Gastrocnemius medialis (tissue), 4 donors: ENCODE measurements around the gene GRID1. TPM values are rescaled to one million over a fixed set of nuclear protein-coding genes. Genes with fewer than 3 reads are reported as not detected.

Source experiments
- ATAC-seq, 2 donors: fragments of 150-250 bp; one replicate each; pipeline ENCODE4 v1.9.1; 2016
- DNase-seq, 2 donors: peaks; one replicate each; pipeline ENCODE4 v3.0.0-alpha.2; 2019
- H3K27ac ChIP-seq, 4 donors: fragments of 200-600 bp; sonication (generic); 1 replicate in 1 of 4; 2 replicates in 3 of 4; pipeline ENCODE4 v1.5.1; 2016 to 2018; ENCODE audit warnings: mild to moderate bottlenecking in 2 of 4, moderate library complexity in 1 of 4
- H3K27me3 ChIP-seq, 3 donors: fragments of 200-600 bp; sonication (generic) in 2 of 3; 1 replicate in 1 of 3; 2 replicates in 2 of 3; pipeline versions ENCODE4 v1.5.1 to v1.6.0; 2016 to 2019; ENCODE audit warnings: mild to moderate bottlenecking in 1 of 3, moderate library complexity in 1 of 3
- H3K36me3 ChIP-seq, 2 donors: fragments of 200-600 bp; sonication (generic) in 1 of 2; one replicate each; pipeline ENCODE4 v1.5.1; 2017 to 2018
- H3K4me1 ChIP-seq, 2 donors: fragments of 200-600 bp; sonication (generic) in 1 of 2; one replicate each; pipeline ENCODE4 v1.5.1; 2016 to 2017; ENCODE audit warnings: mild to moderate bottlenecking in 2 of 2
- H3K4me3 ChIP-seq, 4 donors: fragments of 200-600 bp; sonication (generic) in 3 of 4; 1 replicate in 1 of 4; 2 replicates in 3 of 4; pipeline ENCODE4 v1.5.1; 2016 to 2019; ENCODE audit warnings: mild to moderate bottlenecking in 2 of 4
- H3K9me3 ChIP-seq, 3 donors: fragments of 200-600 bp; sonication (generic) in 2 of 3; 1 replicate in 1 of 3; 2 replicates in 2 of 3; pipeline ENCODE4 v1.5.1; 2016 to 2019
- POLR2A ChIP-seq, 2 donors: fragments of 450-650 bp; IDR thresholded peaks; one replicate each; pipeline ENCODE4 v1.6.1; 2017; ENCODE audit warnings: antibody characterized with exemption in 2 of 2, mild to moderate bottlenecking in 2 of 2, moderate library complexity in 2 of 2
- in situ Hi-C, 4 donors: fragments of 200-750 bp; cut with MboI; loops; one replicate each; pipeline versions ENCODE4 v1.15.0 to v1.8.0; 2017; ENCODE audit warnings: low sequenced_read_pairs in 4 of 4
- intact Hi-C: fragments of 100-400 bp; cut with DNase I; formaldehyde crosslinking; loops from one replicate; pipeline ENCODE4 v1.15.1; 2023; ENCODE audit warnings: low total_unique reads
- total RNA-seq, 4 donors: library from RNA; depleted of rRNA; stranded (reverse); fragments of >200 nt; gene quantifications; one replicate each; pipeline versions ENCODE4 v1.1.0 to v1.2.3, GENCODE V29; 2016
- TF ChIP-seq, protein P1 (sequence below), 5 experiments: fragments of 450-650 bp in 3 of 5; fragments of 200-600 bp in 2 of 5; sonication (generic) in 2 of 5; IDR thresholded peaks in 4 of 5; conservative IDR thresholded peaks in 1 of 5; 1 replicate in 4 of 5; 2 replicates in 1 of 5; pipeline ENCODE4 v1.5.1; 2016 to 2019; ENCODE audit warnings: antibody characterized with exemption in 5 of 5, mild to moderate bottlenecking in 3 of 5, moderate library complexity in 3 of 5

The GRID1 gene
- total RNA-seq, 4 donors from 2014 or later: 0.17 to 1.4 (median 0.79) TPM

DNA sequence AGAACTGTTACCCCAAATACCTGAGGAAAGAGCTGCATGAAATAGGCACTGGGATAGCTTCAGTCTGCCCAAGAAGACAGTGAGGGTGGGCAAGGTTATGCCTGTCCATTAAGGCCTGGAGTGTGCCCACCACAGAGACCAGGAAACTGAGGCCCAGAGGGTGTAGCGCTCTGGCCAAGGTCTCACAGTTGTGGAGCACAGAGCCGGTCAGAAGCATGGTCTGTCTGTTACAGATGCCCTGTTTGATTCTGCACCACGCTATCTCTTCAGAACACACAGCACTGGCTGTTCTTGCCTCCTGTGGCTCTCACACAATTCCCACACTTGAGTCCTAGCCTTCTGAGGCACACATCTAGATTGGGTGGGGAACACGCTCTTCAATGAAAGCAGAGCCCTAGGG, 261.4 kb downstream of the GRID1 start:
- Histone ChIP-seq H3K4me3 (no peak overlapping the region), H3K27me3 (no peaks in the 10 kb centered on the region), H3K9me3 (no peaks in the 10 kb centered on the region), H3K4me1 (no peaks in the 10 kb centered on the region), H3K36me3 (no peaks in the 10 kb centered on the region), H3K27ac (no peak overlapping the region)
- no peak for ATAC-seq
- TF ChIP-seq, protein P1, sequence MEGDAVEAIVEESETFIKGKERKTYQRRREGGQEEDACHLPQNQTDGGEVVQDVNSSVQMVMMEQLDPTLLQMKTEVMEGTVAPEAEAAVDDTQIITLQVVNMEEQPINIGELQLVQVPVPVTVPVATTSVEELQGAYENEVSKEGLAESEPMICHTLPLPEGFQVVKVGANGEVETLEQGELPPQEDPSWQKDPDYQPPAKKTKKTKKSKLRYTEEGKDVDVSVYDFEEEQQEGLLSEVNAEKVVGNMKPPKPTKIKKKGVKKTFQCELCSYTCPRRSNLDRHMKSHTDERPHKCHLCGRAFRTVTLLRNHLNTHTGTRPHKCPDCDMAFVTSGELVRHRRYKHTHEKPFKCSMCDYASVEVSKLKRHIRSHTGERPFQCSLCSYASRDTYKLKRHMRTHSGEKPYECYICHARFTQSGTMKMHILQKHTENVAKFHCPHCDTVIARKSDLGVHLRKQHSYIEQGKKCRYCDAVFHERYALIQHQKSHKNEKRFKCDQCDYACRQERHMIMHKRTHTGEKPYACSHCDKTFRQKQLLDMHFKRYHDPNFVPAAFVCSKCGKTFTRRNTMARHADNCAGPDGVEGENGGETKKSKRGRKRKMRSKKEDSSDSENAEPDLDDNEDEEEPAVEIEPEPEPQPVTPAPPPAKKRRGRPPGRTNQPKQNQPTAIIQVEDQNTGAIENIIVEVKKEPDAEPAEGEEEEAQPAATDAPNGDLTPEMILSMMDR (IDR thresholded peaks at IDR 0.05 in 4 of 5, conservative IDR thresholded peaks at IDR 0.05 in 1 of 5): no peak
- no peak for TF ChIP-seq POLR2A (IDR thresholded peaks at IDR 0.05)
- intact Hi-C loops: no loop called here
- in situ Hi-C loops: no loop called here
- no peak for DNase-seq

DNA sequence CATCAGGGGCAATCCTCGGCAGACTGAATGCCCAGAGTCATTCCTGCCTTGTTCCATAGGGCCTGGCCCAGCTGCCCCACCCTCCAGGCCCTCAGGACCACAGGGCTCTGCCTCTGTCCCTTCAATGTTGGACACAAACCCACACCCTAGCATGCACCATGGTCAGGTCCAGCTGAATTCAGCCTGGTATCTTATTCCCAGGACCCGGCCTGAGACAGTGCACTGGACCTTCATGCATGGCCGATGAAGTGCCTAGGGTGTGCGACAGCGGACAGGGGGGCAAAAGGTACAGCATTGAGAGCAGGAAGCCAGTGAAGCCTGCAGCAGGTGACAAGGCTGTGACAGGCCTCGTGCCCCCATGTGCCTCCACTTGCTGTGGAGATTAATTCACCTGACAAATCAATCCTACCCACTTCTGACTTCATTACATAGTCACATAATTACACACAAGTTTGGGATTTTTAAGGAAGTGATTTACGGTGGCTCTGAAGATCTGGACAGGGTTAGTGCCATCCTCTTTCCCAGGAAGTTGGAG, 261.9 kb downstream of the GRID1 start:
- no peaks in the 10 kb centered on the region for H3K27me3 ChIP-seq
- ATAC-seq (no peak), DNase-seq (no peak)
- TF ChIP-seq, protein P1 (IDR thresholded peaks at IDR 0.05 in 4 of 5, conservative IDR thresholded peaks at IDR 0.05 in 1 of 5): no peak
- no peak for TF ChIP-seq POLR2A (IDR thresholded peaks at IDR 0.05)
- H3K4me1 ChIP-seq: no peaks in the 10 kb centered on the region
- in situ Hi-C loops (no loop called here), intact Hi-C loops (no loop called here)
- no peaks in the 10 kb centered on the region for H3K9me3 ChIP-seq
- no peak overlapping the region for H3K4me3 ChIP-seq
- H3K36me3 ChIP-seq: no peaks in the 10 kb centered on the region
- no peak overlapping the region for H3K27ac ChIP-seq

DNA sequence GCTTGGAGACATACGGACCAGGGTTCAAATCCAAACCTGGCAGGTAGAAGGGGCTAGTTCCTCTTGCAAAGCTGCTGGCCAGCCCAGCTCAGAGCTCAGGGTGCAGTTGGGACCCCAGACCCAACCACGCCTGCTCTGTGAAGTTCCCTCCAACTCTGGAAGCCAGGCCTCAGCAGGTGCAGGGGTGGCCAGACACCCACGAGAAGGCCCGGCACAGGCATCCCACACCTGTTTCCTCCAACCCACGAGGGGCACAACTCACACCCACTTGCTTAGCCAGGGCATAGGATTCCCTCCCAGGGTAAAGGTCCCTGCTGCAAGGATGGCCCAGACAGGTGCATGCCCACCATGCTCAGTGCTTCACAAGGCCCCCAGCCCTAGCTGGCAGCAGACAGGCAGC, 262.4 kb downstream of the GRID1 start:
- H3K27me3 ChIP-seq: no peaks in the 10 kb centered on the region
- H3K9me3 ChIP-seq: no peaks in the 10 kb centered on the region
- TF ChIP-seq POLR2A (IDR thresholded peaks at IDR 0.05): no peak
- TF ChIP-seq, protein P1 (IDR thresholded peaks at IDR 0.05 in 4 of 5, conservative IDR thresholded peaks at IDR 0.05 in 1 of 5): no peak
- in situ Hi-C loops: no loop called here
- H3K36me3 ChIP-seq: no peaks in the 10 kb centered on the region
- intact Hi-C loops: no loop called here
- ATAC-seq (no peak), DNase-seq (no peak)
- H3K4me3 ChIP-seq: no peak overlapping the region
- no peak overlapping the region for H3K27ac ChIP-seq
- no peaks in the 10 kb centered on the region for H3K4me1 ChIP-seq

DNA sequence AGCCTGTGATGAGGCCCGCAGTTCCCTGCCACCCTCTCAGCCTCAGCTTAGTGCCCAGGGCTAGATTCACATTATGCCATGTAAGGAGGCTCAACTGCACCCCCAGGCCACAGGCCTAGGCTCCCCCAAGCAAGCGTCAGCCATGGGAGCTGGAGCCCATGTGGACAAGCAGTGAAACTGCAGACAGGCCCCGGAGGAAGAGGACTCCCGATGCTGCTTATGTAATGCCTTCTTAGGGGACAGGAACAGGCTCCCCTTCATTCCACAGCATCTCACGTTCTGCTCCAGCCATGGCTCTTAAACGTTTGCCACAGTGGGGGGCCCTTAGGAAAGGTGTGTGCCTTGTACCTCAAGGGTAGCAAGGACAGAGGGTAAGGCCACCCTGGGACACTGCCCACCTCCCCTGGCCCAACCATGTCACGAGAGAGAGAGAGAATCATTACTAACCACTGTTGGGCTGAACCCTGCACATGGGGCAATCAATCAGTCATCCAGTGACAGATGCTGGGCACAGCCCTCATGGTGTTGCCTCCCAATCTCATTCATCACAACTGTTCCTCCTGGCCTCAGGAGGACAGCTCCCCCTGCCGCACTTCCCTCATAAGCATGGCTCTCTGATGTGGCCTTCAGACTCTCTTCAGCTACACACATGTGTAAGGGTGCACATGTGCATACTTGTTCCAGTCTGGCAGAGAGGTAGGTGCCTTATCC, 263.0 kb downstream of the GRID1 start:
- intact Hi-C loops (no loop called here), in situ Hi-C loops (no loop called here)
- Histone ChIP-seq H3K27me3 (no peaks in the 10 kb centered on the region), H3K4me3 (no peak overlapping the region), H3K27ac (no peak overlapping the region), H3K36me3 (no peaks in the 10 kb centered on the region), H3K9me3 (no peaks in the 10 kb centered on the region), H3K4me1 (no peaks in the 10 kb centered on the region)
- DNase-seq (no peak), ATAC-seq (no peak)
- TF ChIP-seq, protein P1 (IDR thresholded peaks at IDR 0.05 in 4 of 5, conservative IDR thresholded peaks at IDR 0.05 in 1 of 5): no peak
- TF ChIP-seq POLR2A (IDR thresholded peaks at IDR 0.05): no peak
